ENCODE data around the gene TMEM150C. TPM values are rescaled to one million over a fixed set of nuclear protein-coding genes. Genes with fewer than 3 reads are reported as not detected.

Gene TMEM150C
- total and polyA plus RNA-seq, 5 donors from 2014 or later: 0.10 to 0.21 (median 0.13) TPM; not detected in 2

- no peak overlapping the region for H3K4me3 Mint-ChIP-seq
- no peak overlapping the region for H3K4me3 ChIP-seq (ENCODE audit: low read depth, low read length)
- no peaks in the 10 kb centered on the region for H3K4me1 ChIP-seq (ENCODE audit: control insufficient read depth, insufficient read depth, low read length, poor library complexity, severe bottlenecking)
- H3K36me3 Mint-ChIP-seq: peaks cover 12% of the 10 kb centered on the region
- H3K4me1 Mint-ChIP-seq: no peaks in the 10 kb centered on the region
- peak overlapping the region in 1 of 3 donors; percentile 17 for H3K27ac Mint-ChIP-seq
- H3K27me3 Mint-ChIP-seq: no peaks in the 10 kb centered on the region
- no peak for ATAC-seq (ENCODE audit: low read depth in 2 of 2)
- no peak for DNase-seq
- H3K27me3 ChIP-seq (ENCODE audit: control insufficient read depth, insufficient read depth, low read length): no peaks in the 10 kb centered on the region
- no peaks in the 10 kb centered on the region for H3K36me3 ChIP-seq (ENCODE audit: control insufficient read depth, insufficient read depth, low read length)
- H3K9me3 Mint-ChIP-seq: no peaks in the 10 kb centered on the region
- no peaks in the 10 kb centered on the region for H3K9me3 ChIP-seq (ENCODE audit: control insufficient read depth in 2 of 2, low read length in 2 of 2)
- H3K27ac ChIP-seq (ENCODE audit: insufficient read depth, low read length, poor library complexity, severe bottlenecking): no peak overlapping the region
Measured at GRCh38 chr4:82469791-82470345, 91.9 kb downstream of the TMEM150C start.

- peaks cover 5% of the 10 kb centered on the region for H3K36me3 ChIP-seq (ENCODE audit: control insufficient read depth, insufficient read depth, low read length)
- H3K4me1 Mint-ChIP-seq: peaks cover 0 to 4% (median 0%) of the 10 kb centered on the region in 4 donors
- no peaks in the 10 kb centered on the region for H3K4me1 ChIP-seq (ENCODE audit: control insufficient read depth, insufficient read depth, low read length, poor library complexity, severe bottlenecking)
- ATAC-seq (ENCODE audit: low read depth in 2 of 2) (no peak), DNase-seq (no peak)
- no peaks in the 10 kb centered on the region for H3K27me3 ChIP-seq (ENCODE audit: control insufficient read depth, insufficient read depth, low read length)
- H3K9me3 Mint-ChIP-seq: no peaks in the 10 kb centered on the region
- H3K27ac ChIP-seq (ENCODE audit: insufficient read depth, low read length, poor library complexity, severe bottlenecking): no peak overlapping the region
- H3K4me3 Mint-ChIP-seq: no peak overlapping the region
- no peak overlapping the region for H3K27ac Mint-ChIP-seq
- H3K36me3 Mint-ChIP-seq: peaks cover 18% of the 10 kb centered on the region
- H3K9me3 ChIP-seq (ENCODE audit: control insufficient read depth in 2 of 2, low read length in 2 of 2): no peaks in the 10 kb centered on the region
- H3K4me3 ChIP-seq (ENCODE audit: low read depth, low read length): no peak overlapping the region
- H3K27me3 Mint-ChIP-seq: no peaks in the 10 kb centered on the region
Measured at GRCh38 chr4:82467471-82467870, 94.3 kb downstream of the TMEM150C start.

- peaks cover 40% of the 10 kb centered on the region for H3K36me3 ChIP-seq (ENCODE audit: control insufficient read depth, insufficient read depth, low read length)
- peaks cover 0 to 5% (median 4%) of the 10 kb centered on the region in 4 donors for H3K4me1 Mint-ChIP-seq
- H3K27ac Mint-ChIP-seq: no peak overlapping the region
- no peak overlapping the region for H3K4me3 ChIP-seq (ENCODE audit: low read depth, low read length)
- no peak for DNase-seq
- no peak for ATAC-seq (ENCODE audit: low read depth in 2 of 2)
- no peak overlapping the region for H3K27ac ChIP-seq (ENCODE audit: insufficient read depth, low read length, poor library complexity, severe bottlenecking)
- no peaks in the 10 kb centered on the region for H3K4me1 ChIP-seq (ENCODE audit: control insufficient read depth, insufficient read depth, low read length, poor library complexity, severe bottlenecking)
- H3K27me3 ChIP-seq (ENCODE audit: control insufficient read depth, insufficient read depth, low read length): no peaks in the 10 kb centered on the region
- no peaks in the 10 kb centered on the region for H3K9me3 ChIP-seq (ENCODE audit: control insufficient read depth in 2 of 2, low read length in 2 of 2)
- H3K27me3 Mint-ChIP-seq: no peaks in the 10 kb centered on the region
- H3K9me3 Mint-ChIP-seq: no peaks in the 10 kb centered on the region
- H3K4me3 Mint-ChIP-seq: no peak overlapping the region
- H3K36me3 Mint-ChIP-seq: peaks cover 23% of the 10 kb centered on the region
Measured at GRCh38 chr4:82463221-82463620, 98.6 kb downstream of the TMEM150C start.

GRCh38 chr4:82462415-82462831, 99.4 kb downstream of the TMEM150C start:
- Mint-ChIP-seq H3K4me1 (peaks cover 0 to 5% (median 4%) of the 10 kb centered on the region in 4 donors), H3K36me3 (peaks cover 21% of the 10 kb centered on the region), H3K9me3 (no peaks in the 10 kb centered on the region), H3K27ac (peak overlapping the region in 2 of 3 donors; percentile 34 to 42), H3K27me3 (no peaks in the 10 kb centered on the region), H3K4me3 (no peak overlapping the region)
- DNase-seq (peak; percentile 71 to 82 (median 80)), ATAC-seq (ENCODE audit: low read depth in 2 of 2) (peak; percentile 79 to 87)
- Histone ChIP-seq H3K9me3 (ENCODE audit: control insufficient read depth in 2 of 2, low read length in 2 of 2) (no peaks in the 10 kb centered on the region), H3K36me3 (ENCODE audit: control insufficient read depth, insufficient read depth, low read length) (peaks cover 47% of the 10 kb centered on the region), H3K4me3 (ENCODE audit: low read depth, low read length) (no peak overlapping the region), H3K27me3 (ENCODE audit: control insufficient read depth, insufficient read depth, low read length) (no peaks in the 10 kb centered on the region), H3K27ac (ENCODE audit: insufficient read depth, low read length, poor library complexity, severe bottlenecking) (no peak overlapping the region), H3K4me1 (ENCODE audit: control insufficient read depth, insufficient read depth, low read length, poor library complexity, severe bottlenecking) (no peaks in the 10 kb centered on the region)

- Mint-ChIP-seq H3K27me3 (no peaks in the 10 kb centered on the region), H3K4me3 (no peak overlapping the region), H3K27ac (peak overlapping the region in 1 of 3 donors; percentile 34), H3K9me3 (no peaks in the 10 kb centered on the region), H3K36me3 (peaks cover 22% of the 10 kb centered on the region), H3K4me1 (peaks cover 0 to 5% (median 4%) of the 10 kb centered on the region in 4 donors)
- Histone ChIP-seq H3K4me1 (ENCODE audit: control insufficient read depth, insufficient read depth, low read length, poor library complexity, severe bottlenecking) (no peaks in the 10 kb centered on the region), H3K27ac (ENCODE audit: insufficient read depth, low read length, poor library complexity, severe bottlenecking) (no peak overlapping the region), H3K4me3 (ENCODE audit: low read depth, low read length) (no peak overlapping the region), H3K9me3 (ENCODE audit: control insufficient read depth in 2 of 2, low read length in 2 of 2) (no peaks in the 10 kb centered on the region), H3K27me3 (ENCODE audit: control insufficient read depth, insufficient read depth, low read length) (no peaks in the 10 kb centered on the region), H3K36me3 (ENCODE audit: control insufficient read depth, insufficient read depth, low read length) (peaks cover 54% of the 10 kb centered on the region)
- DNase-seq: no peak
- no peak for ATAC-seq (ENCODE audit: low read depth in 2 of 2)
Measured at GRCh38 chr4:82461710-82462109, 100.1 kb downstream of the TMEM150C start.

GRCh38 chr4:82458729-82459128, 103.1 kb downstream of the TMEM150C start:
- H3K4me1 Mint-ChIP-seq: peaks cover 0 to 5% (median 4%) of the 10 kb centered on the region in 4 donors
- no peaks in the 10 kb centered on the region for H3K4me1 ChIP-seq (ENCODE audit: control insufficient read depth, insufficient read depth, low read length, poor library complexity, severe bottlenecking)
- H3K9me3 ChIP-seq (ENCODE audit: control insufficient read depth in 2 of 2, low read length in 2 of 2): no peaks in the 10 kb centered on the region
- peaks cover 77% of the 10 kb centered on the region for H3K36me3 ChIP-seq (ENCODE audit: control insufficient read depth, insufficient read depth, low read length)
- DNase-seq (no peak), ATAC-seq (ENCODE audit: low read depth in 2 of 2) (no peak)
- H3K27ac Mint-ChIP-seq: peak overlapping the region in 2 of 3 donors; percentile 56 to 69
- no peaks in the 10 kb centered on the region for H3K27me3 Mint-ChIP-seq
- no peak overlapping the region for H3K4me3 Mint-ChIP-seq
- H3K4me3 ChIP-seq (ENCODE audit: low read depth, low read length): no peak overlapping the region
- H3K36me3 Mint-ChIP-seq: peaks cover 28% of the 10 kb centered on the region
- H3K27ac ChIP-seq (ENCODE audit: insufficient read depth, low read length, poor library complexity, severe bottlenecking): no peak overlapping the region
- no peaks in the 10 kb centered on the region for H3K9me3 Mint-ChIP-seq
- no peaks in the 10 kb centered on the region for H3K27me3 ChIP-seq (ENCODE audit: control insufficient read depth, insufficient read depth, low read length)

GRCh38 chr4:82457266-82457665, 104.5 kb downstream of the TMEM150C start:
- H3K27ac Mint-ChIP-seq: peak overlapping the region in 1 of 3 donors; percentile 69

GRCh38 chr4:82452026-82452425, 109.8 kb downstream of the TMEM150C start:
- peaks cover 8 to 17% (median 14%) of the 10 kb centered on the region in 4 donors for H3K4me1 Mint-ChIP-seq
- H3K36me3 Mint-ChIP-seq: peaks cover 48% of the 10 kb centered on the region
- no peaks in the 10 kb centered on the region for H3K27me3 Mint-ChIP-seq
- Histone ChIP-seq H3K27me3 (ENCODE audit: control insufficient read depth, insufficient read depth, low read length) (no peaks in the 10 kb centered on the region), H3K9me3 (ENCODE audit: control insufficient read depth in 2 of 2, low read length in 2 of 2) (no peaks in the 10 kb centered on the region), H3K4me3 (ENCODE audit: low read depth, low read length) (no peak overlapping the region), H3K36me3 (ENCODE audit: control insufficient read depth, insufficient read depth, low read length) (peaks cover 77% of the 10 kb centered on the region), H3K27ac (ENCODE audit: insufficient read depth, low read length, poor library complexity, severe bottlenecking) (no peak overlapping the region), H3K4me1 (ENCODE audit: control insufficient read depth, insufficient read depth, low read length, poor library complexity, severe bottlenecking) (no peaks in the 10 kb centered on the region)
- no peak for DNase-seq
- H3K4me3 Mint-ChIP-seq: no peak overlapping the region
- no peak for ATAC-seq (ENCODE audit: low read depth in 2 of 2)
- no peaks in the 10 kb centered on the region for H3K9me3 Mint-ChIP-seq
- H3K27ac Mint-ChIP-seq: no peak overlapping the region

More at GRCh38 chr4:82457266-82457665, 104.5 kb downstream of the TMEM150C start:
- ATAC-seq (ENCODE audit: low read depth in 2 of 2) (no peak), DNase-seq (no peak)
- no peaks in the 10 kb centered on the region for H3K9me3 Mint-ChIP-seq
- Histone ChIP-seq H3K4me1 (ENCODE audit: control insufficient read depth, insufficient read depth, low read length, poor library complexity, severe bottlenecking) (no peaks in the 10 kb centered on the region), H3K36me3 (ENCODE audit: control insufficient read depth, insufficient read depth, low read length) (peaks cover 84% of the 10 kb centered on the region), H3K4me3 (ENCODE audit: low read depth, low read length) (no peak overlapping the region), H3K9me3 (ENCODE audit: control insufficient read depth in 2 of 2, low read length in 2 of 2) (no peaks in the 10 kb centered on the region), H3K27me3 (ENCODE audit: control insufficient read depth, insufficient read depth, low read length) (no peaks in the 10 kb centered on the region), H3K27ac (ENCODE audit: insufficient read depth, low read length, poor library complexity, severe bottlenecking) (no peak overlapping the region)
- peaks cover 35% of the 10 kb centered on the region for H3K36me3 Mint-ChIP-seq
- peaks cover 0 to 5% (median 4%) of the 10 kb centered on the region in 4 donors for H3K4me1 Mint-ChIP-seq
- no peaks in the 10 kb centered on the region for H3K27me3 Mint-ChIP-seq
- H3K4me3 Mint-ChIP-seq: no peak overlapping the region

Measured in CD4-positive, CD25-positive, alpha-beta regulatory T cell (primary cell).